Uterus (tissue), 4 donors: ENCODE measurements around the gene NOX5. TPM values are rescaled to one million over a fixed set of nuclear protein-coding genes. Genes with fewer than 3 reads are reported as not detected.

Source experiments
- DNase-seq, 2 donors: peaks; one replicate each; pipeline ENCODE4 v3.0.0-alpha.2; 2019 to 2020
- H3K27ac ChIP-seq, 2 donors: fragments of 200-600 bp; sonication (generic); 1 replicate in 1 of 2; 2 replicates in 1 of 2; pipeline ENCODE4 v1.5.1; 2016 to 2018
- H3K27me3 ChIP-seq, 2 donors: fragments of 200-600 bp; sonication (generic); one replicate each; pipeline ENCODE4 v1.5.1; 2018 to 2019; ENCODE audit warnings: control low read depth in 1 of 2
- H3K36me3 ChIP-seq, 2 donors: fragments of 200-600 bp; sonication (generic); one replicate each; pipeline ENCODE4 v1.5.1; 2019; ENCODE audit warnings: control low read depth in 1 of 2
- H3K4me1 ChIP-seq, 2 donors: fragments of 200-600 bp; sonication (generic); one replicate each; pipeline ENCODE4 v1.5.1; 2018 to 2019; ENCODE audit warnings: control low read depth in 1 of 2
- H3K4me3 ChIP-seq, 2 donors: fragments of 200-600 bp; sonication (generic); 1 replicate in 1 of 2; 2 replicates in 1 of 2; pipeline ENCODE4 v1.5.1; 2018 to 2019; ENCODE audit warnings: mild to moderate bottlenecking in 1 of 2
- H3K9me3 ChIP-seq, 2 donors: fragments of 200-600 bp; sonication (generic); one replicate each; pipeline ENCODE4 v1.5.1; 2019; ENCODE audit warnings: control low read depth in 1 of 2
- CTCF ChIP-seq, 4 experiments: fragments of 200-600 bp in 2 of 4; fragments of 450-650 bp in 2 of 4; sonication (generic) in 2 of 4; IDR thresholded peaks; one replicate each; pipeline ENCODE4 v1.5.1; 2016 to 2019; ENCODE audit warnings: antibody characterized with exemption in 4 of 4, mild to moderate bottlenecking in 2 of 4, moderate library complexity in 1 of 4
- POLR2A ChIP-seq, 2 donors: fragments of 450-650 bp; IDR thresholded peaks; one replicate each; pipeline ENCODE4 v1.6.1; 2016; ENCODE audit warnings: antibody characterized with exemption in 2 of 2, mild to moderate bottlenecking in 1 of 2, moderate library complexity in 1 of 2
- intact Hi-C: fragments of 100-400 bp; cut with DNase I; formaldehyde crosslinking; loops from one replicate; pipeline ENCODE4 v1.15.1; 2023; ENCODE audit warnings: low total_unique reads
- total RNA-seq, 4 donors: library from RNA; depleted of rRNA in 3 of 4; stranded (reverse); fragments of >200 nt in 3 of 4; gene quantifications; one replicate each; pipeline versions ENCODE4 v1.1.0 to v1.2.4, GENCODE V29; 2014 to 2023
- donor health status: DM: yes; HTN: yes; CAD: no.

The NOX5 gene
- total RNA-seq, 4 donors from 2014 or later: 0.21 to 0.52 TPM; not detected in 2

GRCh38 chr15:69088300-69088965 is 73.9 kb downstream of the NOX5 start:
- intact Hi-C loops: no loop called here
- no peaks in the 10 kb centered on the region for H3K4me1 ChIP-seq
- TF ChIP-seq CTCF (IDR thresholded peaks at IDR 0.05) (no peak), POLR2A (IDR thresholded peaks at IDR 0.05) (no peak)
- DNase-seq: no peak
- no peak overlapping the region for H3K4me3 ChIP-seq
- H3K36me3 ChIP-seq: no peaks in the 10 kb centered on the region
- no peaks in the 10 kb centered on the region for H3K9me3 ChIP-seq
- H3K27ac ChIP-seq: no peak overlapping the region
- H3K27me3 ChIP-seq: no peaks in the 10 kb centered on the region

- Histone ChIP-seq H3K9me3 (no peaks in the 10 kb centered on the region), H3K36me3 (no peaks in the 10 kb centered on the region), H3K4me3 (no peak overlapping the region), H3K27ac (no peak overlapping the region), H3K4me1 (no peaks in the 10 kb centered on the region), H3K27me3 (no peaks in the 10 kb centered on the region)
- DNase-seq: no peak
- TF ChIP-seq CTCF (IDR thresholded peaks at IDR 0.05) (no peak), POLR2A (IDR thresholded peaks at IDR 0.05) (no peak)
- intact Hi-C loops: no loop called here
Observed at GRCh38 chr15:69089258-69089657, 74.8 kb downstream of the NOX5 start.

GRCh38 chr15:69090197-69090948 is 75.9 kb downstream of the NOX5 start:
- Histone ChIP-seq H3K27ac (no peak overlapping the region), H3K36me3 (no peaks in the 10 kb centered on the region), H3K9me3 (no peaks in the 10 kb centered on the region), H3K4me3 (no peak overlapping the region), H3K27me3 (no peaks in the 10 kb centered on the region), H3K4me1 (no peaks in the 10 kb centered on the region)
- no peak for TF ChIP-seq CTCF (IDR thresholded peaks at IDR 0.05)
- no peak for TF ChIP-seq POLR2A (IDR thresholded peaks at IDR 0.05)
- intact Hi-C loops: no loop called here
- DNase-seq: no peak

- Histone ChIP-seq H3K27ac (no peak overlapping the region), H3K9me3 (no peaks in the 10 kb centered on the region), H3K27me3 (no peaks in the 10 kb centered on the region), H3K4me1 (no peaks in the 10 kb centered on the region), H3K4me3 (no peak overlapping the region), H3K36me3 (no peaks in the 10 kb centered on the region)
- TF ChIP-seq POLR2A (IDR thresholded peaks at IDR 0.05): no peak
- TF ChIP-seq CTCF (IDR thresholded peaks at IDR 0.05): no peak
- no peak for DNase-seq
- intact Hi-C loops: no loop called here
Observed at GRCh38 chr15:69091654-69092053, 77.2 kb downstream of the NOX5 start.

- DNase-seq: no peak
- Histone ChIP-seq H3K4me3 (no peak overlapping the region), H3K9me3 (no peaks in the 10 kb centered on the region), H3K27ac (no peak overlapping the region), H3K4me1 (no peaks in the 10 kb centered on the region), H3K27me3 (no peaks in the 10 kb centered on the region), H3K36me3 (no peaks in the 10 kb centered on the region)
- intact Hi-C loops: no loop called here
- TF ChIP-seq POLR2A (IDR thresholded peaks at IDR 0.05) (no peak), CTCF (IDR thresholded peaks at IDR 0.05) (no peak)
Observed at GRCh38 chr15:69092159-69092558, 77.7 kb downstream of the NOX5 start.
